IMR-90 (cell line): ENCODE data around the gene PAMR1. TPM values are rescaled to one million over a fixed set of nuclear protein-coding genes. Genes with fewer than 3 reads are reported as not detected.

ENCODE experiments used
- ATAC-seq: fragments of 200-7000 bp; cut with Tn5 transposase; 2 replicates; pipeline ENCODE4 v1.9.1; 2020; ENCODE audit warnings: low read depth, mild to moderate bottlenecking, moderate library complexity
- BruUV-seq: library from RNA; stranded (reverse); fragments of 400-500 nt; replicated peaks from 2 replicates; lab custom pipeline; 2021; lab: Mats Ljungman, UMichigan
- CTCF ChIA-PET: fragments of 300-600 bp; formaldehyde crosslinking; extraction: SDS; loops from one replicate; lab custom pipeline; 2021; ENCODE audit warnings: antibody characterized with exemption; lab: Yijun Ruan, JAX
- POLR2A ChIA-PET: fragments of 300-600 bp; sonication (Branson Sonifier 250); formaldehyde crosslinking; loops from one replicate; lab custom pipeline; 2022; ENCODE audit warnings: antibody characterized with exemption; ENCODE audit not compliant: unreplicated experiment; lab: Charles Lee
- DNase-seq: peaks from one replicate; pipeline ENCODE4 v3.0.0; 2013
- H2AFZ ChIP-seq: replicated peaks from 2 replicates; pipeline ENCODE3; 2013; ENCODE audit warnings: low read length, mild to moderate bottlenecking; ENCODE audit not compliant: poor library complexity
- H2AK5ac ChIP-seq: 2 replicates; pipeline ENCODE4 v1.6.1; 2013; ENCODE audit warnings: low read depth, low read length, inconsistent platforms
- H2AK9ac ChIP-seq: replicated peaks from 2 replicates; pipeline ENCODE3; 2013; ENCODE audit warnings: mild to moderate bottlenecking, low read depth, low read length, moderate library complexity; ENCODE audit not compliant: poor library complexity
- H2BK120ac ChIP-seq: 2 replicates; pipeline ENCODE4 v1.6.1; 2013; ENCODE audit warnings: low read depth, low read length, inconsistent platforms
- H2BK15ac ChIP-seq: 3 replicates; pipeline ENCODE4 v1.6.1; 2013; ENCODE audit warnings: low read depth, low read length, inconsistent platforms
- H2BK20ac ChIP-seq: 2 replicates; pipeline ENCODE4 v1.6.1; 2013; ENCODE audit warnings: low read depth, mild to moderate bottlenecking, inconsistent platforms, low read length, moderate library complexity
- H2BK5ac ChIP-seq: 2 replicates; pipeline ENCODE4 v1.6.1; 2013; ENCODE audit warnings: mild to moderate bottlenecking, low read depth, low read length, inconsistent platforms; ENCODE audit not compliant: poor library complexity, severe bottlenecking
- H3K14ac ChIP-seq: replicated peaks from 2 replicates; pipeline ENCODE4 v1.6.1; 2013; ENCODE audit warnings: low read depth, low read length, inconsistent platforms
- H3K18ac ChIP-seq: 2 replicates; pipeline ENCODE4 v1.6.1; 2013; ENCODE audit warnings: low read depth, low read length, control low read depth
- H3K23ac ChIP-seq: 2 replicates; pipeline ENCODE4 v1.6.1; 2013; ENCODE audit warnings: low read depth, low read length, inconsistent platforms
- H3K27ac ChIP-seq: 2 replicates; pipeline ENCODE4 v1.5.1; 2013; ENCODE audit warnings: mild to moderate bottlenecking, control low read depth, low read length; ENCODE audit not compliant: insufficient read depth
- H3K27me3 ChIP-seq: 2 replicates; pipeline ENCODE4 v1.6.1; 2013; ENCODE audit warnings: low read length; ENCODE audit not compliant: control insufficient read depth, insufficient read depth
- H3K36me3 ChIP-seq: 2 replicates; pipeline ENCODE4 v1.6.1; 2013; ENCODE audit warnings: low read length, mixed read lengths; ENCODE audit not compliant: control insufficient read depth, insufficient read depth
- H3K4ac ChIP-seq: 2 replicates; pipeline ENCODE4 v1.6.1; 2013; ENCODE audit warnings: low read depth, low read length, inconsistent platforms
- H3K4me1 ChIP-seq: 2 replicates; pipeline ENCODE4 v1.6.1; 2013; ENCODE audit warnings: low read length, mixed read lengths; ENCODE audit not compliant: control insufficient read depth, insufficient read depth
- H3K4me2 ChIP-seq: 2 replicates; pipeline ENCODE4 v1.6.1; 2013; ENCODE audit warnings: low read depth, mild to moderate bottlenecking, control low read depth, low read length, moderate library complexity
- H3K4me3 ChIP-seq: 2 replicates; pipeline ENCODE4 v1.5.1; 2013; ENCODE audit warnings: low read depth, mild to moderate bottlenecking, control low read depth, low read length, moderate library complexity; ENCODE audit not compliant: insufficient read depth
- H3K56ac ChIP-seq: 2 replicates; pipeline ENCODE4 v1.6.1; 2013; ENCODE audit warnings: low read length, inconsistent platforms; ENCODE audit not compliant: insufficient read depth; ENCODE audit errors: extremely low read depth
- H3K79me1 ChIP-seq, 2 experiments: 2 replicates each; pipeline ENCODE4 v1.6.1; 2013; ENCODE audit warnings: low read length in 2 of 2, inconsistent platforms in 1 of 2, low read depth in 1 of 2
- H3K9ac ChIP-seq: 2 replicates; pipeline ENCODE4 v1.6.1; 2013; ENCODE audit warnings: low read depth, low read length, control low read depth
- H3K9me1 ChIP-seq: 2 replicates; pipeline ENCODE4 v1.6.1; 2013; ENCODE audit warnings: low read length, inconsistent platforms; ENCODE audit not compliant: insufficient read depth
- H3K9me3 ChIP-seq: 2 replicates; pipeline ENCODE4 v1.6.1; 2013; ENCODE audit warnings: low read length; ENCODE audit not compliant: control insufficient read depth, insufficient read depth
- H4K20me1 ChIP-seq: 2 replicates; pipeline ENCODE4 v1.6.1; 2013; ENCODE audit warnings: low read length, inconsistent platforms; ENCODE audit not compliant: insufficient read depth
- H4K5ac ChIP-seq: 2 replicates; pipeline ENCODE4 v1.6.1; 2013; ENCODE audit warnings: mild to moderate bottlenecking, low read depth, low read length, control low read depth
- H4K8ac ChIP-seq, 2 experiments: 2 replicates each; pipeline ENCODE4 v1.6.1; 2013; ENCODE audit warnings: low read depth in 2 of 2, low read length in 2 of 2, control low read depth in 1 of 2, inconsistent platforms in 1 of 2
- H4K91ac ChIP-seq: 2 replicates; pipeline ENCODE4 v1.6.1; 2013; ENCODE audit warnings: low read depth, low read length, inconsistent platforms; ENCODE audit not compliant: insufficient read depth
- BHLHE40 ChIP-seq: fragments of 150-350 bp; IDR thresholded peaks from 2 replicates; pipeline ENCODE4 v1.6.1; 2016; ENCODE audit warnings: mild to moderate bottlenecking, low read depth, low read length
- CHD1 ChIP-seq: IDR thresholded peaks from 2 replicates; pipeline ENCODE4 v1.6.1; 2012; ENCODE audit warnings: low read depth, low read length, improper control_type of control experiment
- FOS ChIP-seq: fragments of 150-350 bp; IDR thresholded peaks from 2 replicates; pipeline ENCODE4 v1.6.1; 2016; ENCODE audit warnings: low read depth, low read length
- MAFK ChIP-seq: IDR thresholded peaks from 2 replicates; pipeline ENCODE4 v1.6.1; 2012; ENCODE audit warnings: low read depth, low read length, improper control_type of control experiment
- MXI1 ChIP-seq: IDR thresholded peaks from 2 replicates; pipeline ENCODE4 v1.6.1; 2012; ENCODE audit warnings: low read depth, mild to moderate bottlenecking, low read length, moderate library complexity, borderline replicate concordance
- NFE2L2 ChIP-seq: fragments of 150-350 bp; IDR thresholded peaks from 2 replicates; pipeline ENCODE4 v1.6.1; 2016; ENCODE audit warnings: low read depth, mild to moderate bottlenecking, low read length
- POLR2A ChIP-seq: IDR thresholded peaks from 2 replicates; pipeline ENCODE4 v1.6.1; 2012; ENCODE audit warnings: mild to moderate bottlenecking, low read depth, low read length
- RAD21 ChIP-seq: IDR thresholded peaks from 2 replicates; pipeline ENCODE4 v1.6.1; 2012; ENCODE audit warnings: low read length, improper control_type of control experiment
- RFX5 ChIP-seq: IDR thresholded peaks from 2 replicates; pipeline ENCODE4 v1.8.0; 2012; ENCODE audit warnings: low read depth, mild to moderate bottlenecking, low read length, moderate library complexity
- SMC3 ChIP-seq: fragments of 150-350 bp; IDR thresholded peaks from 2 replicates; pipeline ENCODE4 v1.6.1; 2016; ENCODE audit warnings: low read depth, mild to moderate bottlenecking, antibody characterized with exemption, low read length, moderate library complexity
- WGBS, 2 experiments: methylation state at CpG; one replicate each; pipeline versions ENCODE4 v1.1.5 to v1.1.7; 2013; ENCODE audit warnings: missing lambda C conversion rate in 2 of 2; ENCODE audit not compliant: insufficient read length in 1 of 2; ENCODE audit errors: extremely low coverage in 2 of 2; 5-methylcytosine and 5-hydroxymethylcytosine counted together
- dilution Hi-C: fragments of 300-500 bp; cut with HindIII; formaldehyde crosslinking; loops from one replicate; pipeline ENCODE4 v1.14.3; 2018; ENCODE audit warnings: low sequenced_read_pairs; ENCODE audit not compliant: unreplicated experiment
- in situ Hi-C: fragments of 300-500 bp; cut with MboI; formaldehyde crosslinking; loops from 3 replicates; pipeline ENCODE4 v1.14.3; 2019; ENCODE audit warnings: low sequenced_read_pairs, inconsistent platforms, mixed read lengths
- intact Hi-C: fragments of 100-400 bp; cut with micrococcal nuclease; formaldehyde crosslinking; loops from 2 replicates; pipeline ENCODE4 v1.10.0; 2022
- polyA plus RNA-seq, 3 experiments: library from polyadenylated mRNA; depleted of rRNA; stranded (reverse); fragments of >200 nt; gene quantifications; 2 replicates each; pipeline ENCODE4 v1.2.3, GENCODE V29; 2012; ENCODE audit warnings: low replicate concordance in 1 of 3
- total RNA-seq: library from RNA; depleted of rRNA; stranded (reverse); fragments of >200 nt; gene quantifications from 2 replicates; pipeline ENCODE4 v1.2.3, GENCODE V29; 2012
- TF ChIP-seq, protein P1 (sequence below): conservative IDR thresholded peaks from 2 replicates; pipeline ENCODE4 v1.5.1; 2012; ENCODE audit warnings: mild to moderate bottlenecking, low read depth, low read length, improper control_type of control experiment
- TF ChIP-seq, protein P2 (sequence below): fragments of 150-350 bp; IDR thresholded peaks from 2 replicates; pipeline ENCODE4 v1.6.1; 2016; ENCODE audit warnings: low read depth, mild to moderate bottlenecking, low read length, moderate library complexity, borderline replicate concordance
- TF ChIP-seq, protein P3 (sequence below): fragments of 150-350 bp; IDR thresholded peaks from 2 replicates; pipeline ENCODE4 v1.6.1; 2017; ENCODE audit warnings: mild to moderate bottlenecking, antibody characterized with exemption, low read length, low read depth

The PAMR1 gene
- total and polyA plus RNA-seq, 2 of the 4 experiments (the other 2 are of a cell fraction) = 70.7 to 80.7 TPM

- in situ Hi-C loops = no loop called here
- H3K79me1 ChIP-seq = no peaks in the 10 kb centered on the region
- peaks cover 3% of the 10 kb centered on the region; the same call in 1 of the 2 replicates for H3K9me1 ChIP-seq
- H4K5ac ChIP-seq = no peak within 1 kb of the TSS
- H3K18ac ChIP-seq = no peak within 1 kb of the TSS
- H4K91ac ChIP-seq = no peak within 1 kb of the TSS
- CTCF ChIA-PET = interaction anchor here (0.6 kb wide), 1 partner anchor 236 kb away, joined by 4 read pairs; no protein-coding TSS in a partner anchor
- peaks cover 24% of the 10 kb centered on the region for H3K27me3 ChIP-seq
- peaks cover 6% of the 10 kb centered on the region; the same call in 1 of the 2 replicates for H3K36me3 ChIP-seq
- peak within 1 kb of the TSS; percentile 65 for H3K4me2 ChIP-seq
- H3K4ac ChIP-seq = no peak within 1 kb of the TSS
- H2AK5ac ChIP-seq = no peak within 1 kb of the TSS
- H3K4me3 ChIP-seq = peak within 1 kb of the TSS; percentile 48
- WGBS, 2 experiments = 0% methylated on average over 24 of the region's 71 CpGs; no CpG with 5 or more reads in 1 of the 2 experiments
- dilution Hi-C loops = no loop called here
- intact Hi-C loops = no loop called here
- H3K9me3 ChIP-seq = no peaks in the 10 kb centered on the region
- H2BK20ac ChIP-seq = no peak within 1 kb of the TSS
- peaks cover 2% of the 10 kb centered on the region; the same call in 1 of the 2 replicates for H3K4me1 ChIP-seq
- H2AK9ac ChIP-seq = peak within 1 kb of the TSS; percentile 6
- no peak within 1 kb of the TSS for H2BK120ac ChIP-seq
- H2BK15ac ChIP-seq = no peak within 1 kb of the TSS
- BruUV-seq = no TSS peak
- H3K27ac ChIP-seq = no peak within 1 kb of the TSS
- no peak within 1 kb of the TSS for H2BK5ac ChIP-seq
- H3K56ac ChIP-seq = no peak within 1 kb of the TSS
- peak within 1 kb of the TSS in 1 of 2 experiments; percentile 32; a peak in 2 of 4 replicates for H4K8ac ChIP-seq
- peak within 1 kb of the TSS; percentile 85 for H2AFZ ChIP-seq
- TF ChIP-seq SMC3 (no peak), NFE2L2 (no peak), POLR2A (no peak), MXI1 (no peak), RFX5 (no peak), BHLHE40 (no peak), CHD1 (no peak), RAD21 (no peak), MAFK (no peak), FOS (no peak)
- TF ChIP-seq, protein P1, sequence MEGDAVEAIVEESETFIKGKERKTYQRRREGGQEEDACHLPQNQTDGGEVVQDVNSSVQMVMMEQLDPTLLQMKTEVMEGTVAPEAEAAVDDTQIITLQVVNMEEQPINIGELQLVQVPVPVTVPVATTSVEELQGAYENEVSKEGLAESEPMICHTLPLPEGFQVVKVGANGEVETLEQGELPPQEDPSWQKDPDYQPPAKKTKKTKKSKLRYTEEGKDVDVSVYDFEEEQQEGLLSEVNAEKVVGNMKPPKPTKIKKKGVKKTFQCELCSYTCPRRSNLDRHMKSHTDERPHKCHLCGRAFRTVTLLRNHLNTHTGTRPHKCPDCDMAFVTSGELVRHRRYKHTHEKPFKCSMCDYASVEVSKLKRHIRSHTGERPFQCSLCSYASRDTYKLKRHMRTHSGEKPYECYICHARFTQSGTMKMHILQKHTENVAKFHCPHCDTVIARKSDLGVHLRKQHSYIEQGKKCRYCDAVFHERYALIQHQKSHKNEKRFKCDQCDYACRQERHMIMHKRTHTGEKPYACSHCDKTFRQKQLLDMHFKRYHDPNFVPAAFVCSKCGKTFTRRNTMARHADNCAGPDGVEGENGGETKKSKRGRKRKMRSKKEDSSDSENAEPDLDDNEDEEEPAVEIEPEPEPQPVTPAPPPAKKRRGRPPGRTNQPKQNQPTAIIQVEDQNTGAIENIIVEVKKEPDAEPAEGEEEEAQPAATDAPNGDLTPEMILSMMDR = no peak
- TF ChIP-seq, protein P2, sequence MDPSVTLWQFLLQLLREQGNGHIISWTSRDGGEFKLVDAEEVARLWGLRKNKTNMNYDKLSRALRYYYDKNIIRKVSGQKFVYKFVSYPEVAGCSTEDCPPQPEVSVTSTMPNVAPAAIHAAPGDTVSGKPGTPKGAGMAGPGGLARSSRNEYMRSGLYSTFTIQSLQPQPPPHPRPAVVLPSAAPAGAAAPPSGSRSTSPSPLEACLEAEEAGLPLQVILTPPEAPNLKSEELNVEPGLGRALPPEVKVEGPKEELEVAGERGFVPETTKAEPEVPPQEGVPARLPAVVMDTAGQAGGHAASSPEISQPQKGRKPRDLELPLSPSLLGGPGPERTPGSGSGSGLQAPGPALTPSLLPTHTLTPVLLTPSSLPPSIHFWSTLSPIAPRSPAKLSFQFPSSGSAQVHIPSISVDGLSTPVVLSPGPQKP = no peak
- TF ChIP-seq, protein P3, sequence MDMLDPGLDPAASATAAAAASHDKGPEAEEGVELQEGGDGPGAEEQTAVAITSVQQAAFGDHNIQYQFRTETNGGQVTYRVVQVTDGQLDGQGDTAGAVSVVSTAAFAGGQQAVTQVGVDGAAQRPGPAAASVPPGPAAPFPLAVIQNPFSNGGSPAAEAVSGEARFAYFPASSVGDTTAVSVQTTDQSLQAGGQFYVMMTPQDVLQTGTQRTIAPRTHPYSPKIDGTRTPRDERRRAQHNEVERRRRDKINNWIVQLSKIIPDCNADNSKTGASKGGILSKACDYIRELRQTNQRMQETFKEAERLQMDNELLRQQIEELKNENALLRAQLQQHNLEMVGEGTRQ = no peak
- H3K14ac ChIP-seq = no peak within 1 kb of the TSS
- H3K9ac ChIP-seq = no peak within 1 kb of the TSS
- ATAC-seq = peak; percentile 70
- DNase-seq = peak; percentile 19
- H4K20me1 ChIP-seq = no peaks in the 10 kb centered on the region; the same call in 1 of the 2 replicates
- POLR2A ChIA-PET = no interaction called here
- no peak within 1 kb of the TSS for H3K23ac ChIP-seq
These were observed 106.1 kb downstream of the PAMR1 start, which contains the start of gene SLC1A2 for GRCh38 chr11:35419184-35419829. SLC1A2 (minus strand) TSS chr11:35419558; CDS start chr11:35418966, 592 bp downstream.
